ENCODE measurements around the gene GRIP2. TPM values are rescaled to one million over a fixed set of nuclear protein-coding genes. Genes with fewer than 3 reads are reported as not detected.
A peak's percentile ranks its signal among the peaks of the same experiment; 100 is the strongest.

The GRIP2 gene
- total and polyA plus RNA-seq, 2 donors (not counting 1 experiment from before 2014, with no cell fraction given), result under 0.01 to 0.87 TPM

- no peaks in the 10 kb centered on the region for H3K27me3 ChIP-seq (ENCODE audit: control insufficient read depth, insufficient read depth, low read length)
- TF ChIP-seq EZH2 (IDR thresholded peaks at IDR 0.05; ENCODE audit: low read length, missing control alignments), result no peak
- TF ChIP-seq, protein P1, sequence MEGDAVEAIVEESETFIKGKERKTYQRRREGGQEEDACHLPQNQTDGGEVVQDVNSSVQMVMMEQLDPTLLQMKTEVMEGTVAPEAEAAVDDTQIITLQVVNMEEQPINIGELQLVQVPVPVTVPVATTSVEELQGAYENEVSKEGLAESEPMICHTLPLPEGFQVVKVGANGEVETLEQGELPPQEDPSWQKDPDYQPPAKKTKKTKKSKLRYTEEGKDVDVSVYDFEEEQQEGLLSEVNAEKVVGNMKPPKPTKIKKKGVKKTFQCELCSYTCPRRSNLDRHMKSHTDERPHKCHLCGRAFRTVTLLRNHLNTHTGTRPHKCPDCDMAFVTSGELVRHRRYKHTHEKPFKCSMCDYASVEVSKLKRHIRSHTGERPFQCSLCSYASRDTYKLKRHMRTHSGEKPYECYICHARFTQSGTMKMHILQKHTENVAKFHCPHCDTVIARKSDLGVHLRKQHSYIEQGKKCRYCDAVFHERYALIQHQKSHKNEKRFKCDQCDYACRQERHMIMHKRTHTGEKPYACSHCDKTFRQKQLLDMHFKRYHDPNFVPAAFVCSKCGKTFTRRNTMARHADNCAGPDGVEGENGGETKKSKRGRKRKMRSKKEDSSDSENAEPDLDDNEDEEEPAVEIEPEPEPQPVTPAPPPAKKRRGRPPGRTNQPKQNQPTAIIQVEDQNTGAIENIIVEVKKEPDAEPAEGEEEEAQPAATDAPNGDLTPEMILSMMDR (conservative IDR thresholded peaks at IDR 0.05 in 1 of 2, IDR thresholded peaks at IDR 0.05 in 1 of 2; ENCODE audit: low read depth in 1 of 2, low read length in 2 of 2), result no peak
- H3K4me2 ChIP-seq (ENCODE audit: extremely low read depth, insufficient read depth, low read length), result no peak overlapping the region
- no peak overlapping the region for H3K27ac ChIP-seq (ENCODE audit: insufficient read depth, low read length)
- H2AFZ ChIP-seq (ENCODE audit: low read length), result no peak overlapping the region
- H3K79me2 ChIP-seq (ENCODE audit: control insufficient read depth, insufficient read depth, low read length), result no peaks in the 10 kb centered on the region
- DNase-seq (ENCODE audit: low read depth in 2 of 2), result peak in 1 of 2 donors; percentile 53
- no peak overlapping the region for H3K9ac ChIP-seq (ENCODE audit: insufficient read depth, low read length)
- H3K4me3 ChIP-seq (replicated peaks in 1 of 4; ENCODE audit: control extremely low read depth in 1 of 4, insufficient read depth in 1 of 4, low read depth in 3 of 4, low read length in 4 of 4), result no peak overlapping the region
- H4K20me1 ChIP-seq (ENCODE audit: control insufficient read depth, extremely low read depth, insufficient read depth, low read length), result no peaks in the 10 kb centered on the region
- H3K9me3 ChIP-seq (ENCODE audit: control insufficient read depth, insufficient read depth, low read depth, low read length), result no peaks in the 10 kb centered on the region
- peaks cover 11% of the 10 kb centered on the region for H3K4me1 ChIP-seq (ENCODE audit: control insufficient read depth, extremely low read depth, insufficient read depth, low read length)
- H3K36me3 ChIP-seq (ENCODE audit: control insufficient read depth, insufficient read depth, low read length), result peaks cover 2% of the 10 kb centered on the region
Observed at GRCh38 chr3:14440531-14441239, 99.5 kb downstream of the GRIP2 start.

DNA sequence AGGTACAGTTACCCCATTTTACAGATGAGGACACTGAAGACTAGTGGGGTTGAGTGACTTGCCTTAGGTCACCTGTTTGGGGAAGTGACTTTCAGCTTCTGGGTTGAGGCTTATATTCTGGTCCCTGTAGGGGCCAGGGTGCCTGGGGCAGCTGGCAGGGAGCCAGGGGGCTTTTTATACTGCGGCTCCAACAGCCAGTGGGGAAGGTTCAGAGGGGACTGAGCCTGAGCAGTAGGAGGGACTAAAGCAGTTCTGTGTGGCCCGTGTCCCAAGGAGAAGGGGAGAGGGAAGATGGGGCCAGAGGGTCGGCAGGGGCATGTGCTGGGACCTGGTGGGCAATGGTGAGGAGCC lies 100.0 kb downstream of the GRIP2 start:
- Histone ChIP-seq H4K20me1 (ENCODE audit: control insufficient read depth, extremely low read depth, insufficient read depth, low read length) (no peaks in the 10 kb centered on the region), H3K27me3 (ENCODE audit: control insufficient read depth, insufficient read depth, low read length) (no peaks in the 10 kb centered on the region), H3K4me2 (ENCODE audit: extremely low read depth, insufficient read depth, low read length) (no peak overlapping the region), H2AFZ (ENCODE audit: low read length) (no peak overlapping the region), H3K9ac (ENCODE audit: insufficient read depth, low read length) (no peak overlapping the region), H3K36me3 (ENCODE audit: control insufficient read depth, insufficient read depth, low read length) (peaks cover 1% of the 10 kb centered on the region), H3K9me3 (ENCODE audit: control insufficient read depth, insufficient read depth, low read depth, low read length) (no peaks in the 10 kb centered on the region), H3K4me3 (replicated peaks in 1 of 4; ENCODE audit: control extremely low read depth in 1 of 4, insufficient read depth in 1 of 4, low read depth in 3 of 4, low read length in 4 of 4) (no peak overlapping the region), H3K79me2 (ENCODE audit: control insufficient read depth, insufficient read depth, low read length) (no peaks in the 10 kb centered on the region), H3K27ac (ENCODE audit: insufficient read depth, low read length) (no peak overlapping the region), H3K4me1 (ENCODE audit: control insufficient read depth, extremely low read depth, insufficient read depth, low read length) (peaks cover 11% of the 10 kb centered on the region)
- TF ChIP-seq EZH2 (IDR thresholded peaks at IDR 0.05; ENCODE audit: low read length, missing control alignments), result no peak
- TF ChIP-seq, protein P1 (conservative IDR thresholded peaks at IDR 0.05 in 1 of 2, IDR thresholded peaks at IDR 0.05 in 1 of 2; ENCODE audit: low read depth in 1 of 2, low read length in 2 of 2), result no peak
- no peak for DNase-seq (ENCODE audit: low read depth in 2 of 2)

DNA sequence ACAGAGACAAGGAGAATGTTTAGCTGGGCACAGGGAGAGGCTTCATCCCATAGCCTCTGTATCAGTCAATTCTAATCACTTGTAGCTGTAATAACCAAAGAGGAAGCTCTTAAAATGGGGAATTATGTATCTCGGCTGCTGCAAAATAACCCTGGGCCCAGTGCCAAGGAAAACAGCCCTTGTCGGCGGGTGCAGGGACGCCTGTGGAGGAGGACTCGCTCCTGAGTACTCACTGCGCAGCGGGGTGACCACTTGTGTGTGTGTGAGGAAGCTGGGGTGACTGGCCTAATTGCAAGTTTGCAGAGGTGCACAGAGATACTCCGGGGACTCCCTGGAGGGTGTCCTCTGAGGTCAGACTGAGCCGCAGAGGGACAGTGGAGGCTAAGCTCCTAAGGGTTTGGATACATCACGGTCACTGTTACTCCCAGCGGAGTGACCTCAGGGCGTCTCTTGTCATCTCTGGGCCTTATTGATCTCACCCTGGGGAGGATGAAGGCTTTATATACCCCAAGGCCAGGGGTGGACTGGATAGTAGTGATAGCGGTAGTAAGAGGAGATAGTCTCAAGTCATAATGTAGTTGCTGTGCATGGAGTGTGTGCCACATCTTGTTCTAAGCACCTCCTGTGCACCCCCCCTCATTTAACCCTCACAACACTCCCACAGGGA lies 100.5 kb downstream of the GRIP2 start:
- H3K27ac ChIP-seq (ENCODE audit: insufficient read depth, low read length), result no peak overlapping the region
- H3K79me2 ChIP-seq (ENCODE audit: control insufficient read depth, insufficient read depth, low read length), result no peaks in the 10 kb centered on the region
- peaks cover 1% of the 10 kb centered on the region for H3K36me3 ChIP-seq (ENCODE audit: control insufficient read depth, insufficient read depth, low read length)
- DNase-seq (ENCODE audit: low read depth in 2 of 2), result peak; percentile 57 to 59
- H3K4me1 ChIP-seq (ENCODE audit: control insufficient read depth, extremely low read depth, insufficient read depth, low read length), result peaks cover 12% of the 10 kb centered on the region
- no peak overlapping the region for H3K4me2 ChIP-seq (ENCODE audit: extremely low read depth, insufficient read depth, low read length)
- no peaks in the 10 kb centered on the region for H3K9me3 ChIP-seq (ENCODE audit: control insufficient read depth, insufficient read depth, low read depth, low read length)
- H3K27me3 ChIP-seq (ENCODE audit: control insufficient read depth, insufficient read depth, low read length), result no peaks in the 10 kb centered on the region
- H3K4me3 ChIP-seq (replicated peaks in 1 of 4; ENCODE audit: control extremely low read depth in 1 of 4, insufficient read depth in 1 of 4, low read depth in 3 of 4, low read length in 4 of 4), result no peak overlapping the region
- TF ChIP-seq EZH2 (IDR thresholded peaks at IDR 0.05; ENCODE audit: low read length, missing control alignments), result no peak
- TF ChIP-seq, protein P1 (conservative IDR thresholded peaks at IDR 0.05 in 1 of 2, IDR thresholded peaks at IDR 0.05 in 1 of 2; ENCODE audit: low read depth in 1 of 2, low read length in 2 of 2), result no peak
- no peaks in the 10 kb centered on the region for H4K20me1 ChIP-seq (ENCODE audit: control insufficient read depth, extremely low read depth, insufficient read depth, low read length)
- H2AFZ ChIP-seq (ENCODE audit: low read length), result no peak overlapping the region
- H3K9ac ChIP-seq (ENCODE audit: insufficient read depth, low read length), result no peak overlapping the region
